HCT116 (cell line): ENCODE results near the gene TK1.

ENCODE experiments used
- CTCF ChIP-seq, 3 experiments: fragments of 200-600 bp in 1 of 3; sonication (generic) in 1 of 3; IDR thresholded peaks in 2 of 3; conservative IDR thresholded peaks in 1 of 3; 2 replicates each; pipeline ENCODE4 v1.5.1; 2012 to 2017; ENCODE audit warnings: low read depth in 2 of 3, low read length in 2 of 3, antibody characterized with exemption in 1 of 3, borderline replicate concordance in 1 of 3, control low read depth in 1 of 3, mild to moderate bottlenecking in 1 of 3, mixed read lengths in 1 of 3, mixed run types in 1 of 3, moderate library complexity in 1 of 3; ENCODE audit not compliant: insufficient read depth in 1 of 3
- EZH2 ChIP-seq: fragments of 200-600 bp; sonication (generic); IDR thresholded peaks from 2 replicates; pipeline ENCODE4 v1.6.1; 2017; ENCODE audit warnings: antibody characterized with exemption, mixed run types
- EZH2phosphoT487 ChIP-seq: fragments of 200-600 bp; IDR thresholded peaks from 2 replicates; pipeline ENCODE4 v1.6.1; 2018; ENCODE audit warnings: antibody characterized with exemption, borderline replicate concordance
- MAX ChIP-seq: IDR thresholded peaks from 2 replicates; pipeline ENCODE4 v1.6.1; 2012
- POLR2AphosphoS5 ChIP-seq: IDR thresholded peaks from 2 replicates; pipeline ENCODE4 v1.6.1; 2011; ENCODE audit warnings: mild to moderate bottlenecking, low read depth, low read length, moderate library complexity
- TCF7L2 ChIP-seq: IDR thresholded peaks from 2 replicates; pipeline ENCODE4 v1.7.0; 2011; ENCODE audit warnings: borderline replicate concordance, inconsistent platforms; ENCODE audit not compliant: insufficient read depth, insufficient read length; ENCODE audit errors: extremely low read depth

- TF ChIP-seq CTCF (IDR thresholded peaks at IDR 0.05 in 2 of 3, conservative IDR thresholded peaks at IDR 0.05 in 1 of 3; ENCODE audit: borderline replicate concordance in 1 of 3, insufficient read depth in 1 of 3, low read depth in 2 of 3, low read length in 2 of 3) (no peak), EZH2phosphoT487 (no peak), POLR2AphosphoS5 (no peak; the same call in 1 of the 2 replicates), TCF7L2 (no peak), EZH2 (no peak), MAX (0 out of 2 replicates have a peak, but pooled peaks have one; percentile 30)
These were observed 12.4 kb downstream of the TK1 start for GRCh38 chr17:78174346-78174869.
